HT1080 (cell line): ENCODE results near the gene CD58. TPM values are rescaled to one million over a fixed set of nuclear protein-coding genes. Genes with fewer than 3 reads are reported as not detected.

Experiments
- DNase-seq: peaks from one replicate; pipeline ENCODE4 v3.0.0-alpha.2; 2015; ENCODE audit warnings: low read depth
- total RNA-seq: library from RNA; depleted of rRNA; stranded (reverse); fragments of >200 nt; shearing (Covaris generic); gene quantifications from 2 replicates; pipeline ENCODE4 v1.2.3, GENCODE V29; 2014

The CD58 gene
- total RNA-seq, 1 experiment from 2014 or later, result 43.8 TPM

DNA sequence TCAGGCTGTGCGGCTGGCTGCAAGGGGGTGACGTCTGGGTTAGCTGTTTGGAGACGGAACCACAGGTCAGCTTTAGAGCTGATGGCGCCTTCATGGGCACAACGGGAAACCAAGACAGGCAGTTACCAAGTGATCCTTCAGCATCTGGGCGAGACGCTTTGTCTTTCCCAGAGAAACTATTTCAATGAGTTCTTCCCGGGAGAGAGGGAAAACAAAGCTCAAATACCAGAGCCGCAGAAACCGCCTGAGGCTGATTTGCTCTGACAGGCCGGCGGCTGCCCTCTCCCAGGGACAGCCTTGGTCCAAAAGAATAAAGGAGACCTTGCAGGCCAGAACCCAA lies 76.5 kb downstream of the CD58 start:
- no peak for DNase-seq

DNA sequence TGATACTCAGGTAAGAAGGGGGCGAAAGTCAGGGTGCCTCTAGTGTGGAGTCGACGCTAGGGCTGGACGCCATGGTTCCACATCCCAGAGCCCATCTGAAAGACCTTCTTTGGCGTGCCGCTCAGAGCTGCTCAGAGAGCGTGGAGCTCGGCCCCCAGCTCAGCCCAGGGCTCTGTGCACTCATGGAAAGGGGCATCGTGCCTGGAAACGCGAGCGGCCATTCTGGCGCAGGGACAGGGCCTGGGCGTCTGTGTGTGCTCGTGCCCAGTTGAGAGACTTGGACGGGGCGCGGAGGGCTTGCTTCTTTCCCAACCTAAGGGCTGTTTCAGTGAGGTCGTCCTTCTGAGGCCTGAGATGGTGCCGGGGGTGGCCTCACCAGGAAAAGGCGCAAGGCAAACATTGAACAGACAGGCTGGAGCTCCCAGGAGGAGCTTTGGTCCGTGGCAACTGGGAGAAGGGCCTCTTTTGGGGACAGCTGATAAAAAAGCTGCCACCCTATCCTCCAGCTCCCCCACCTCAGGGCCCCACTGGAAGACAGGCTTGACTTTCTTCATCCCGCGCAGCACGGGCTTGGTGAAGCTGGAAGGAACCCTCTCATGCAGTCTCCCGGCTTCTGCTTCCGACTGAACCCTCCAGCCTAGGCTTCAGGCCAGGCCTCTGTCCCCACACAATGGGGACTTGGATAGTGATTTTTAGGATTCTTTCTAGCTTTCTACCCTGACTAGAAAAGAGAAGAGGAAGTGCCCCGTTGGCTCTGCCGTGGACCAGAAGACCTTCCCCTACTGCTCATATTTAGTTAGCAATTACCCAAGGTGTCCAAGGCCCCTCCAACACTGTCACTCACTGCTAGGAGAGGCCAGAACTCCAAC lies 77.1 kb downstream of the CD58 start:
- DNase-seq, result no peak

DNA sequence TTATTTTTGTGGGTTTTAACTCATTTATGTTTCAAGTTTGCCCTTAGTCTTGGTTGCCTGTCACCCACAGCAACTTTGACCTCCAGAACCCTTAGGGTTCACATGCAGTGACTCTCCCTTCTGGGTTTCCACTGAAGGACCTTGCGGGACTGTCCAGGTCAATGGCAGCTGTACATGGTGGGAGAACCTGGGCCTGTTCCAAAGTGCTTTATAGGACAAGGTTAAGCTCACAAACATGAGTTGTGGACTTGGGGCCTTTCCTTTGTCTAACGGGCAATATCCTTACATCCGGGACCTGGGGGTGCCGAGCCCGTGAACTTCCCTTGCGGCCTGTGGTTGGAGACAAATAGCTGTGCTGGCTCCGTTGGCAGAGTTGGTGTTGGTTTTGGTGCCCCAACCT lies 77.8 kb downstream of the CD58 start:
- no peak for DNase-seq

DNA sequence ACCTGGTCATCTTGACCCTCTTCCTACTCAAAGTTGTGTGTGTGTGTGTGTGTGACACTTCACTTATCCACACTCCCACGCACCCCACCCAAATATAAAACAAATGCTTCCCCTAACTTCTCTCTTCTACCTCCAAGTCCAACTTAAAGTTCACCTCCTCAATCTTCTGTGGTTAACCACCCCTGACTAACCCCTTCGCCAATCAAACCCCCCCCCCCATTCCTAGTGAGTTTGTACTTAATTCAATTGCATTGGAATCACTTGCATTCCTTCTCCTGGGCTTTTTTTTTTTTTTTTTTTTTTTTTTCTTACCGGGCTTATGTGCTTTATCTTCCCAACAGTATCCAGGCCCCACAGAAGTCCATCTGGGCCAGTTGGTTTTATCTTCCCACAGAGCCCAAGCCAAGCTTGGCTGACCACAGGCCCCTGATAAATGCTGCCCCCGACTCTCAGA lies 78.4 kb downstream of the CD58 start:
- peak; percentile 88 for DNase-seq

DNA sequence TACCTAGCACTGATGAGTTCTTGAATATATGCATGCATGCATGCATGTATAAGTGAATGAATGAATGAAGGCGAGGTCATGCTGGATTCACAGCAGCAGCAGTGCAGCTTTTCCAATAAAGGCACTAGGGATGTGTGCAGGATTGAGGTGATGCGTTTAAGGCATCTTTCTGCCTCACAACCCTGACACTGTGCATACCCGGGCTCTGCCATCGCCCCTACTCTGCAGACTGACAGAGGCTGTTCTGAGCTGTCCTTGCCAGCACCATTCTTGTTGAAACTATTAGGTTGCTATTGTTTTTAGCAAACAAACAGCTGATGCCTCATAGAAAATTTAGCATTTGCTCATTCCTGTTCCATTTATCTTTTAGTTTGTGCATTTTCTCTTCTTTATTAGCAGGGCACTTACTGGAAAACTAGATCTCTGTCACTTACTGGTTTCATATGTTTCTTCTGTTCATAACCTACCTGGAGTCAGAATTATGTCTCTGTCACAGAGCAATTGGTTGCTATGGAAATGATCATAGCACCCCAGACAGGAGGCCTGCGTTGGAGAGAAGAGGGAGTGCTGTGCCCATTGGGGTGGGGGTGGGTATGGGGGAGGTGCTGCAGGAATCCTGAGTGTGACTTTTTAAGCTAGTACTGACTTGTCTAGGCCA lies 79.0 kb downstream of the CD58 start:
- no peak for DNase-seq

DNA sequence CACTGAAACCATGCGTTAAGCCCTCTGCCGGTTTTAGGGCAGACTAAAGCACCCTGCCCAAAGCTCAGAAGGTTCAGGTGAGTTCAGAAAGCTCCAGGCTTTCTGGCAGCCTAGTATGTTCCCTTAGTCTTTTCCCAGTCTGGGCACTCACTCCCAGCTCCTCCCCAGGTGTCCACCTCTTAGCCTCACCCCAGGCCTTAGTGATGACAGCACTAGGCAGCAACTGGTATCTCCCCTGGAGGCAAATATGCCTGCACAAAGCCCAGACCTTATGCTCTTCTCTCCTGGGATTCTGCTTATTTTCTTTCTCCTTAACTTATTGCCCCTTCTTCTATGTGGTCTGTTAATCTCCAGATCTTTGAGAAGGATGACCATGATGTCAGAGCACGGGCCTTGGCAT lies 80.2 kb downstream of the CD58 start:
- DNase-seq, result no peak

DNA sequence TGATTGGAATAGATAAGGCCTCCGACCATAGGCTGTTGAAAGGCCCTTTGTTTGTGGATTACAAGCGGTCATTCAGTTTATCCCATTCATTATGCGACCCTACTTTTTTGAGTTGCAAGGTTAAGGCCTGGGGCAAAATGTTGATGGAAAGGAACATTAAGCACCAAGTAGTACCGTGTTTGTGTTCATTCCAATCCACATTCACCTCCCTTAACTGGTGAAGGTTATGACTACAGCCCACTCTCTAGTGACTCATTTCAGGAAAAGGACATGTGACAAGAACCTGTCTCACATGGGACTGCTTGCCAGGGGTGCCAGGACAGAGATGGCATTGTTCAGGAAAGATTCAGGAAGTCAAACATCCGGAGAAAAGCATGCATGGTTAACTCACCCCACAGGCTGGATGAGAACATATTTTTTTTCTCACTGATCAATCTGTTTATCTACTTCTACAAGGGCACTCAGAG lies 81.6 kb downstream of the CD58 start:
- DNase-seq, result peak; percentile 99

DNA sequence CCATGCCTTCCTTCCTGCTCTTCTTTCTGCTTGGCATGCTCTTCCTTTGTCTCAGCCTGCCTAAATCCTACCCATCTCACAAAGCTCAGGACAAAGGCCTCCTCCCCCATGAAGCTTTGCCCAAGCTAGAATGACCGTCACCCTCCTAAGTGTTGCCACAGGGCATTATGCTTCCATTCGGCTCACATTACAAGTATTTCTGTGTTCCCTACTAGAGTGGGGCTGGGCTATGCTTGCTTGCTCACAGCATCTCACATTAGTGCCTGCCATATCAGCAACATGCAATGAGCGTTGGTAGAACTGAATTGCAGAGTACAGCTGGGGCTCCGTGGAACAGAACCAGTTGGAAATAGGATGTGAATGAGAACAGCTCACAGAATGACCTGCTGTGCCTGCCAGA lies 82.8 kb downstream of the CD58 start:
- no peak for DNase-seq

DNA sequence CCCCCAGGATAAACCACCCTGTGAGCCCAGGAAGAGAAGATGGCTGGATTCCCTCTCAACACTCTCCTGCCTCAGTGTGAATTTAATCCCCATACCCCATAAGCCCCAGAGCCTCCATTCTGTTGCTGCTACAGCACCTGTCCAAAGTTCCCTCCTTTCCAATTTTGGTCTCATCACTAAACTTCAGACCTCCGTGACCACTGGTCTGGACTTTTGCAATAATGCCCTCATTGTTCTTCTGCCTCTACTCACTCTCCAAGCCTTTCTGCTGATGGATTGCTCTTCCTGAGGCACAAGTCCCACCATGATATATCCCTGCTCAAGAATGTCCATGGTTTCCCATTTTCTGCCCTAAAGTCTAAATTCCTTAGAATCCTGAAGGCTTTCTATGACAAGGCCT lies 83.2 kb downstream of the CD58 start:
- DNase-seq, result no peak

DNA sequence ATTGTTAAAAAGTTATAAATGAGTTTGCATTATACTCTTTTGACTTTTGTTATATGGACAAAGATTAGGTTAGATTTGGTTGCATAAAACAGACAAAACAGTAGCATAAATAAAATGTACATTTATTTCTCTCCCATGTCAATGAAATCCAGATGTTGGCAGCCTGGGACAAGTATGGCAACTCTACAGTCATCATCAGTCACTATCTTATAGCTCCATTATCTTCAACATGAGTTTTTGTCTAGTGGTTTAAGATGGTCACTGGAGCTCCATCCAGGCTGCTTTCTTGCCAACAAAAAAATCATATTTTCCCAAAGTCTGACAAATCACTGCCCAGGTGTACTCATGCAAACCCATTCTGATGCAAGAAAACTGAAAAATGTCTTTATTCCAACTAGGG lies 83.8 kb downstream of the CD58 start:
- no peak for DNase-seq

DNA sequence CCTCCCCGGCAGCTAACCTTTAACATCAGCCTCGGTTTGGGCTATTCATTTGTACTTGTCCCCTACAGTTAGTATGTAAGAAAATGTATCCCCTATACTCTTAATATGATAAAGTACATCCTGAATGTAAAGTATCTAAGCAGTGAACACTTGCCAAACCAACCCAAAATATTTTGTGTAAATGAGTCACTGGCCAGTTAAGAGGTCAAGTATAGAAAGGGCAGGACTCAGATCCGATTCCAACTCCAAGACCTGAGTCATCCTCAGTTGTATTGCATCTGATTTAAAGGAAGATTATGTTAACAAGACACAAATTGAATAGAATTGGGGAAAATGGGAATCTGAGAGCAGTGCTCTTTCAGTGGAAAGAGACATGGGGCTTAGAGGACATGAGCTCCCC lies 84.4 kb downstream of the CD58 start:
- DNase-seq, result peak; percentile 88

DNA sequence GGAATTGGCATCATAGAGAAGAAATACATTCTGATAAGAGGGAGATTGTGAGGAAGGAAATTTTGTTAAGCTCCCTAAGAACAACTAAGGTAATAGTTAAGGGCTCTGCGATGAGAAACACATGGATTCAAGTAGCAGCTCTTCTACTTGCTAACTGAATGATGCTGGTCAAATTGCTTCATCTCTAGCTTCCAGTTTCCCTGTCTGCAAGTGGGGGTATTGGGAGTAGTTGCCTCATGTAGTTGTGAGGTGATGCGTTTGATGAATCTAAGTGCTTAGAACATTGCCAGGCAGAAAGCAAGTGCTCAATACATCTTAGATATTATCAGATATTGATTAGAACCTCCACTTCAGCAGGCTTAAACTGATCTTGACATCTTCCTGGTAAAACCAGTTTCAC lies 84.8 kb downstream of the CD58 start:
- no peak for DNase-seq

DNA sequence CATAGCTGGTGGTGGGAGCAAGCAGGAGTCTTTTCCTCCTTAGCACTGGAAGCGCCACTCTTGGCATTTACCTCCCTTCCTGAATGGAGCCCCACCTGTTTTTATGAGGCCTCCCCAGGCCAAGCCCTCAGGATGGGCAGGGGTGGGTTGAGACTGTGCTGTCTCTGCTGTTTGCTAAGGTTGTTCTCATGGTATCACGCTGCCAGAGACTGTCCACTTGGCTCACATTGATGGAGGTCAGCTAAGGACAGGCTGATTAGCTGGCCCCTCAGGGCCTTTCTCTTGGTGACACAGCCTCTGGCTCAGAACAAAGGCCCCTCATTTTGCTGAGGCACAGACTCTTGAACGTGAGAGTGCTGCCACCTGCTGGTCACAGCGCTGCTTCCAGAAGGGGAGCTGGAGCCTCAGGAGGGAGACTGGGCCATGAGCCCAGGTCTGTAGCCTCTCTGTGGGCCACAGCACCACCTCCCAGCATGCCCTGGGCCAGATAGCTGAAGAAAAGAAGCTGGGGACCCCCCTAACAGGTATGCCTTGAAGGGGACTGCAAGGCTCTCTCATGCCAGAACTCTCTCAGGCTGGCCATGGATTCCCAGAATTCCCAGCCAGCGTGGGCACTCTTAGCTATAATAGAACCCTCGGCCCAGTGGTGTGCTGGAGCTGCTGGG lies 85.6 kb downstream of the CD58 start:
- peak; percentile 75 for DNase-seq

DNA sequence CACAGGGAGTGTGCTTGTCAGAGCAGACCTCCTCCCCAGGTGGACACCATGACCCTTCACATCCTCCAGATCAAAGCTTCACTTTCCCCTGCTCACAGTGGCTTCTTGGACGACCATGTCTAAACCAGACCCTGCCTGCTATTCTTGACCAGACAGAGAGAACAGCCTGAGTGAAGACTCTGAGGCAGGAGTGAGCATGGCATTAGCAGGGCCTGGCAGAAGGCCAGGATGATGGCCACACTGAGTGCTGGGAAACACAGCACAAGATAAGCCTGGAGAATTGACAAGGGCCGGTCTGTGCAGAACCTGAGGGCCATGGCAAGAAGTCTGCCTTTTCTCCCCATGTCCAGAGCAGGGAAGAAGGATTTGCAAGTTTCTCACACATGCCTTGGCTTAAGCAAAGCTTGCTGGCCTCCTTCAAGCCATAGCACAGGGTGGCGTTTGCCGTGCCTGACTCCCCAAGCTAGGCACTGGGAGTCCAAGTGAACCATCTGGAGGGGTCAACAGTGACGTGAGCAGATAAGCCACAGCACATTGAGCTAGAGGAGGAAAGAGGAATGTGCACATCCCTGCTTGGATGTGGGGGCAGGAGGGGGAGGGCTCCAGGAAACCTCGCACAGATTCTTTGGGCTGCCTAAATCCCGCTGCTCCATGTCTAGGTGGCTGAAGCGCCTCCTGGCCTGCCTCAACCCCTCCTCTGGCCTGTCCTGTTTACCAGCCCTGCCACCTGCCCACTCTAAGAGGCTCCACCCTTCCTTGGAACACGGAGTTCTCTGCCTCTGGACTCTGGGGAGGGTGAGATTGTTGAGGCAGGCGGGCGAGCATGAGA lies 87.1 kb downstream of the CD58 start:
- no peak for DNase-seq

DNA sequence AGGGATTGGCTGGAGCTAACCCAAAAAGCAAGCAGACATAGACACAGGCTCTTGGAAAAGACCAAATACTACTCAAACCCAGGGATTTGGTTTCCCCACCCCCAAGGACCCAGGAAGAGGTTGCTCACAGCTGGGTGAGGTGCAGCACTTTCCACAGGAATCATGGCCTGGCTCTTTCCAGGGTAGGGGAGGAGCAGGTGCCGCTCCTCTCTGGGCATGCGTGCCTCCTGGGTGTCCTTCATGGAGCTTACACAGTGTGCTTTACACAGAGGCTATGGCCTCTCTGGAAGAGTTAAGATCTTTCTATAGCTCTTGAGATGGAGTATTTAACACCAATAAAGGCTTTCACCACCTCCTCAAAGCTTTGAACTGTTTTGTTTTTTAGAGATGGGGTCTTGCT lies 88.3 kb downstream of the CD58 start:
- DNase-seq, result no peak

DNA sequence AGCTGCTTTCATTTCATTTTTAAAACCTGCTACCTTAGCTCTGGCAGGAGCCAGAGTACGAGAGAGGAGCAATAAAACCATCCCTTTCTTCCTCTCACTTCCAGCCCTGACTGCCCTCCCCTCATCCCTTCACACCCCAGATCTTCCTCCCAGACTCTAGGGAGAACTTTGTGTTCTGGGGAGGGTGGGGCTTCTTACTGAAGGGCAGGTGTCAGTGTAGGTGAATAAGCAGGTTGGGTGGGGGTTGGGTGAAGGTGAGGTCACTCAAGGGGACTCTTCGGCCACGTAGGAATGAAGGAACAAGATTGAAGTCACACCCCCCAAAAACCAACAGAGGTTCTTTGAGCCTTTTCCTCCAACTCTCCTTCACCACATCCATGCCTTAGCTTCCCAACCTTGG lies 88.9 kb downstream of the CD58 start:
- DNase-seq, result no peak

DNA sequence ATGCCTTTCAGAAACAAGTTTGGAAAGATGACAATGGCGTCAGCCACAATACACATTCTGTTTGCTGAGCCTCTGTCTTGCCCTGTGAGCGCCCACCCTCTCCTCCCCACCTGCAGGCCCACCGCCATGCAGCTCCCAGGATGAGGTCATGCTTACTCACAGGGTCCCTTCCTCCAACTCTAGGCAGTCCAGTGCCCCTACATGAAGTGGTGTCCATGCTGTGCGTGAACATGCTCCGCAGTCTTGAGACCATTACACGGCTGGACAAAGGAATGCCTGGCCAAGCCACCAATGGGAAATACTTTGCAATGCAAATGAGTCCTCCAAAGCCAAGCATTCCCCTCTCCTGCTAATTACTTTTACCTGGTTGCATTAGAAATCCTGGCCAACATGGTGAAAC lies 92.2 kb downstream of the CD58 start:
- DNase-seq, result no peak

DNA sequence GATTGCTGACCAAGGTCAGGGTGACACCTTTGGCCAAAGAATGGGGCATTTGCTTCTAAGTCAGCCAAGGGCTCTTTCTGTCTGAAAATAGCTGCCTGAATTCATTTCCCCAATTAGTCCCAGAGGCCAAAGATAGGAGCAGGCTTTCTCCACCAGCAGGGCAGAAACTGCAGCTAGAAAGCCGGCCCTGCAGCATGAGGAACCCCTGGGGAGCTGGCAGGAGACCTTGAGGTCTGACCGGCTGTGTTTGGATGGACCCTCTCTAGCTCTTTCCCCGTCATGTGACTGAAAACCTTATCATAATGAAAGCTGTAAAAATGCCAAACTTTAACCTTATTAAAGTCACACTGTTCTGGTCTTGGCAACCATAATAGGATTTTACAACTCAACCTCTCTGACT lies 93.4 kb downstream of the CD58 start:
- DNase-seq, result no peak

DNA sequence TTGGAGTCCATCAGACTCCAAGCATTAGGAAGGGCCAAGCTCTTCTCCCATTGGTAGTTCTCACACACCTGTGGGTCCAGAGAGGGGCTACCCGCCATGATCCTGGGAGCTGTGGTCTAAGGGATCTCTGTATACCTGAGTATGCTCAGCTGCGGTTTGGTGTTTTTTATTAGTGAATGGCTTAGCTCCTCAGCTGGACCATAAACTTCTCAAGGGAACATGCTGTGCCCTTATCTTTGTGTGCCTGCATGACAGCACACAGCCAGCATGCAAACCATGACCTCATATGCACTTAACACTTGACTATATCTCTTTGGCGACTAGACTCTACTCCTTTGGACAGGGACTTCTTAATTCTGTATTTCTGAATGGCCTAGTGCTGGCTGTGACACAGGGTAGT lies 94.5 kb downstream of the CD58 start:
- no peak for DNase-seq

DNA sequence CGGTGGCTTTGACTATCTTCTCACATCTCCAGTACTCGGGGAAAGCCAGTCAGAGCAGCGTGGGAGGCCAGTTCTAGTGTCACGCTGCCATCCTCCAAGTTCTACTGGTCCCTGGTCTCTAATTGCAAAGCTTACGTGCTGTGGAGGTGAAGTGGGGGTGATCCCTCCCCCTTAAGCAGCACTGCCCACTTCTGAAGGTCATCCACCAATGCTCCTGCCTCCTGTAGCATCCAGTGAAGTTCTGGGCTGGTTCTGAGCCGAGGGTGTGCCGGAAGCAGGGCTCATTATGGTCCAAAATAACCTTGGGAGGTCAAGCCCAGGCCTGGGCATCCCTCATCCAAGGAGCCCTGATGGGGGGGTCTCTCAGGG lies 95.0 kb downstream of the CD58 start:
- DNase-seq, result no peak
